Measurements from ENCODE around the gene UROC1. TPM values are rescaled to one million over a fixed set of nuclear protein-coding genes. Genes with fewer than 3 reads are reported as not detected.

Gene UROC1
- total RNA-seq, 1 experiment from 2014 or later = not detected

DNA sequence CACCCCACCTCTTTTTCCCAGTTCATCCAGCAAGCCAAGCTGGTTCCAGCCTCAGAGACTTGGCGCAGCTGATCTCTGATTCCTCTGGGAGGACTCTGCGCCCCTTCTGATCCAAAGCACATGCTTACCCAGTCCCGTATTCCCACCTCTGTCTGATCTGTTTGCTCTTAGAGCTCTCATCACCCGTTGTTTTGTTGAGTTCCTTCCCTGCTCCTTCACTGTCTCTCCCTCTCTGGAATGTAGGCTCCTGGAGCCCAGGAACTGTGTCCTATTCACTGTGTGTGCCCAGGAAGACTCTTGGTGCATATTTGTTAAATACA is 40.6 kb downstream of the UROC1 start:
- Histone ChIP-seq H3K9me3 (ENCODE audit: insufficient read depth, low read depth) (no peaks in the 10 kb centered on the region), H3K4me2 (peak overlapping the region; percentile 77), H3F3A (ENCODE audit: insufficient read depth, low read depth) (peaks cover 19% of the 10 kb centered on the region), H3K36me3 (ENCODE audit: low read depth) (peaks cover under 1% of the 10 kb centered on the region; the same call in 1 of the 2 replicates), H3K4me1 (replicated peaks; ENCODE audit: insufficient read depth) (peaks cover 17% of the 10 kb centered on the region), H3K27me3 (ENCODE audit: insufficient read depth, low read depth) (no peaks in the 10 kb centered on the region), H3K4me3 (no peak overlapping the region), H2AFZ (no peak overlapping the region), H3K79me2 (ENCODE audit: low read depth) (peaks cover 28% of the 10 kb centered on the region), H3K27ac (no peak overlapping the region), H3K9me2 (ENCODE audit: insufficient read depth) (no peaks in the 10 kb centered on the region), H4K20me1 (ENCODE audit: insufficient read depth) (peaks cover 11% of the 10 kb centered on the region; the same call in 1 of the 2 replicates)
- no peak for DNase-seq
- ChIA-PET CTCF (no interaction called here), POLR2A (ENCODE audit: unreplicated experiment) (no interaction called here)
- no TSS peak for BruUV-seq (replicated peaks)
- intact Hi-C loops (cut with micrococcal nuclease; ENCODE audit: unreplicated experiment) = loop anchor here (5.0 to 10.0 kb wide), 6 partner anchors 45 to 1068 kb away; partner anchors contain the start of genes CHST13 and PLXNA1
- no peak for TF ChIP-seq EZH2 (IDR thresholded peaks at IDR 0.05; ENCODE audit: low read depth)
- TF ChIP-seq, protein P1, sequence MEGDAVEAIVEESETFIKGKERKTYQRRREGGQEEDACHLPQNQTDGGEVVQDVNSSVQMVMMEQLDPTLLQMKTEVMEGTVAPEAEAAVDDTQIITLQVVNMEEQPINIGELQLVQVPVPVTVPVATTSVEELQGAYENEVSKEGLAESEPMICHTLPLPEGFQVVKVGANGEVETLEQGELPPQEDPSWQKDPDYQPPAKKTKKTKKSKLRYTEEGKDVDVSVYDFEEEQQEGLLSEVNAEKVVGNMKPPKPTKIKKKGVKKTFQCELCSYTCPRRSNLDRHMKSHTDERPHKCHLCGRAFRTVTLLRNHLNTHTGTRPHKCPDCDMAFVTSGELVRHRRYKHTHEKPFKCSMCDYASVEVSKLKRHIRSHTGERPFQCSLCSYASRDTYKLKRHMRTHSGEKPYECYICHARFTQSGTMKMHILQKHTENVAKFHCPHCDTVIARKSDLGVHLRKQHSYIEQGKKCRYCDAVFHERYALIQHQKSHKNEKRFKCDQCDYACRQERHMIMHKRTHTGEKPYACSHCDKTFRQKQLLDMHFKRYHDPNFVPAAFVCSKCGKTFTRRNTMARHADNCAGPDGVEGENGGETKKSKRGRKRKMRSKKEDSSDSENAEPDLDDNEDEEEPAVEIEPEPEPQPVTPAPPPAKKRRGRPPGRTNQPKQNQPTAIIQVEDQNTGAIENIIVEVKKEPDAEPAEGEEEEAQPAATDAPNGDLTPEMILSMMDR (conservative IDR thresholded peaks at IDR 0.05) = no peak

DNA sequence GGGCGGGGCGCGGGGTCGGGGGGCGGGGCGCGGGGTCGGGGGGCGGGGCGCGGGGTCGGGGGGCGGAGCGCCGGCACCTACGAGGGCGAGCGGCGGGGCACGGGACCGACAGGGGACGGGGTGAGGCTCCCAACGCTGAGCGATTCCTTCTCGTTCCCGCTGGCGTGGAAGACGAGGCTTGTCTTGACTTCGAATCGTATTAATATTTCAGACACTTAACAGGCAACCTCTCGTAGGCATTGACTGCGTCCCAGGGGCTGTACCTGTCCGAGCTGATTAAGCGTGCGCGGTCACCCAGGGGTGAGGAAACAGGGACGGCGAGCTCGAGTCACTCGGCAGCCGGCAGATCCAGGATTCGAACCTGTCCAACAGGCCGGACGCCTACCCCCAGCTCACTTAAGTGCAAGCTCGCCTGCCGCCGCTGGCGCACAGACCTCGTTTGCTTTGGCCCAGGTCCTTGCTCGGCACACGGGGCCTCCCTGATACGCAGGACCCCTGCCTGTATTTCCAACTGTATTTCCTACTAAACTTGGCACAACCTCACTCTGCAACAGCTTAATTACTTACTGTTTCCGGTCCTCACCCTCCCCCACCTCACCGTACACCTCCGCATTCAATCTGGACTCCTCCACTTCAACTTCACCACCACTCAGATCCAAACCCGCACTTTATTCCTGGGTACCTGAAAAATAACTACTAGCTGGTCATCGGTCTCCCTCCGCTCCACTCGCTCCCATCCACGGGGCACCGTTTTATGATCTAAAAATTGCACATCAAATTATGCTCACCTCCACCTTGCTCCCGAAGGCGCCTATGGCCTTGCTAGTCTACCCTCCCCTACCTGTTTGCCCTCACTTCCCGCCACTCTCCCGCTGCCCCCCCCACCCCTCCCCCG is 41.2 kb downstream of the UROC1 start:
- H3F3A ChIP-seq (ENCODE audit: insufficient read depth, low read depth) = peaks cover 24% of the 10 kb centered on the region
- BruUV-seq (replicated peaks) = TSS peak; percentile 95
- H4K20me1 ChIP-seq (ENCODE audit: insufficient read depth) = peaks cover 18% of the 10 kb centered on the region; the same call in 1 of the 2 replicates
- no peaks in the 10 kb centered on the region for H3K27me3 ChIP-seq (ENCODE audit: insufficient read depth, low read depth)
- intact Hi-C loops (cut with micrococcal nuclease; ENCODE audit: unreplicated experiment) = loop anchor here (5.0 to 10.0 kb wide), 6 partner anchors 46 to 1068 kb away; partner anchors contain the start of genes CHST13 and PLXNA1
- H3K79me2 ChIP-seq (ENCODE audit: low read depth) = peaks cover 34% of the 10 kb centered on the region
- H3K4me1 ChIP-seq (replicated peaks; ENCODE audit: insufficient read depth) = peaks cover 23% of the 10 kb centered on the region
- TF ChIP-seq EZH2 (IDR thresholded peaks at IDR 0.05; ENCODE audit: low read depth) = no peak
- TF ChIP-seq, protein P1 (conservative IDR thresholded peaks at IDR 0.05) = no peak
- DNase-seq = peak; percentile 55 to 74
- ChIA-PET CTCF (interaction anchor here (0.5 to 1.1 kb wide), 2 partner anchors 14 to 76 kb away, joined by 3 read pairs; no protein-coding TSS in a partner anchor), POLR2A (ENCODE audit: unreplicated experiment) (interaction anchor here (0.5 to 1.1 kb wide), 11 partner anchors 13 to 1261 kb away, joined by 3 to 34 read pairs (median 5); no protein-coding TSS in a partner anchor)
- H2AFZ ChIP-seq = peak overlapping the region; percentile 92
- H3K36me3 ChIP-seq (ENCODE audit: low read depth) = peaks cover 6% of the 10 kb centered on the region
- H3K9me2 ChIP-seq (ENCODE audit: insufficient read depth) = no peaks in the 10 kb centered on the region
- H3K4me2 ChIP-seq = peak overlapping the region; percentile 77
- peak overlapping the region; percentile 75 for H3K27ac ChIP-seq
- H3K4me3 ChIP-seq = peak overlapping the region; percentile 72
- H3K9me3 ChIP-seq (ENCODE audit: insufficient read depth, low read depth) = no peaks in the 10 kb centered on the region

DNA sequence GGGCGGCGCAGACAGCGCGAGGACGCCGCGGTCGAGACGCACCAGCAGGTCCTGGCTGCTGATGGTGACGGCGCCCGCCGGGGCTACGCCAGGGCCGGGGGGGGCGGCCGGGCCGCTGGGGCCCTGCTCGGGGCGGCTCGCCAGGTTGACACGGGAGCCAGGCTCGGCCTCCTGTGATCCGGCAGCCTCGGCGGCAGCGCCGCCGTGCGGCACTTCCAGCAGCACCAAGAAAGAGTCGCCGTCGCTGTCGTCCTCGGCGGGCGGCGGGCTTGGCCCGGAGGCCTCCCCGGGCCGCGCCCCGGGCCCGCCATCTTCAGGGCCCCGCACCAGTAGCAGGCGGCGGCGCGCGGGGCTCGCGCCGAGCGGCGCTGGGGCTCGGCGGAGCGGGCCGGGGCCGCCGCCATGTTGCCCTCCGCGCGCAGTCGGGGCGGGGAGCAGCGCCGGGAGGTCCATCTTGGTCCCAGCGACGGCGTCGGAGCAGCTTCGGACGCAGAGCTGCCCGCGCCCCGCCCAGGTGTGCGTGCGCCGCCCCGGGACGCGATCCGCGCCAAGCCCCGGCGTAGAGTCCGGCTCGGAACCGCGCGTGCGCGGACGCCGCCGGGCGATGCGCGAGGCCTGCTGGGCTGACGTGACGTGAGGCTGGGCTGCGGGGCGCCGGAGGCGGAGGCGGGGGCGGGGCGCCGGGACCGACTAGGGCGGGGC is 42.0 kb downstream of the UROC1 start, which contains the start of gene ZXDC:
TSS of gene ZXDC (minus strand) at position 479 of the 702 bp plus-strand sequence. CDS start at position 453, 26 bp downstream.
- Histone ChIP-seq H3K4me3 (peak within 1 kb of the TSS; percentile 96), H2AFZ (peak within 1 kb of the TSS; percentile 92), H4K20me1 (ENCODE audit: insufficient read depth) (peaks cover 23% of the 10 kb centered on the region; the same call in 1 of the 2 replicates), H3K27ac (peak within 1 kb of the TSS; percentile 75), H3K9me2 (ENCODE audit: insufficient read depth) (no peaks in the 10 kb centered on the region), H3K4me1 (replicated peaks; ENCODE audit: insufficient read depth) (peaks cover 26% of the 10 kb centered on the region), H3K36me3 (ENCODE audit: low read depth) (peaks cover 15% of the 10 kb centered on the region), H3F3A (ENCODE audit: insufficient read depth, low read depth) (peaks cover 24% of the 10 kb centered on the region), H3K79me2 (ENCODE audit: low read depth) (peaks cover 42% of the 10 kb centered on the region), H3K9me3 (ENCODE audit: insufficient read depth, low read depth) (no peaks in the 10 kb centered on the region), H3K27me3 (ENCODE audit: insufficient read depth, low read depth) (no peaks in the 10 kb centered on the region), H3K4me2 (peak within 1 kb of the TSS; percentile 91)
- no TSS peak for BruUV-seq (replicated peaks)
- DNase-seq = peak; percentile 77 to 97
- no peak for TF ChIP-seq EZH2 (IDR thresholded peaks at IDR 0.05; ENCODE audit: low read depth)
- TF ChIP-seq, protein P1 (conservative IDR thresholded peaks at IDR 0.05) = no peak
- intact Hi-C loops (cut with micrococcal nuclease; ENCODE audit: unreplicated experiment) = loop anchor here (1.0 to 10.0 kb wide), 8 partner anchors 47 to 1069 kb away; partner anchors contain the start of genes CHST13 and PLXNA1
- ChIA-PET POLR2A (ENCODE audit: unreplicated experiment) (interaction anchor here (0.5 to 1.1 kb wide), 10 partner anchors 13 to 1260 kb away, joined by 3 to 34 read pairs (median 5); no protein-coding TSS in a partner anchor), CTCF (interaction anchor here (0.5 to 1.1 kb wide), 3 partner anchors 15 to 1073 kb away, joined by 3 to 12 read pairs (median 3); no protein-coding TSS in a partner anchor)

Measured in PC-9 (cell line).